Neuron (in vitro differentiated cells): Measurements from ENCODE around the gene AKAP6.
"Not testable (repeated sequence)": the region's sequence is repeated elsewhere in the genome, so short reads cannot be mapped to it uniquely, and the experiment has no call there.

ENCODE experiments used
- H2AFZ ChIP-seq: one replicate; pipeline ENCODE4 v1.6.1; 2013; ENCODE audit warnings: low read depth, mild to moderate bottlenecking, inconsistent platforms, low read length, moderate library complexity
- H3K27me3 ChIP-seq: one replicate; pipeline ENCODE4 v1.6.1; 2013; ENCODE audit warnings: low read length; ENCODE audit not compliant: insufficient read depth
- H3K36me3 ChIP-seq: one replicate; pipeline ENCODE4 v1.6.1; 2013; ENCODE audit warnings: low read length; ENCODE audit not compliant: insufficient read depth
- H3K4me1 ChIP-seq: one replicate; pipeline ENCODE4 v1.6.1; 2013; ENCODE audit warnings: low read length; ENCODE audit not compliant: insufficient read depth
- H3K4me3 ChIP-seq: 2 replicates; pipeline ENCODE4 v1.5.1; 2013; ENCODE audit warnings: mild to moderate bottlenecking, low read length, moderate library complexity
- H3K9me3 ChIP-seq: one replicate; pipeline ENCODE4 v1.6.1; 2013; ENCODE audit warnings: low read length

The AKAP6 gene

GRCh38 chr14:32384464-32384863 lies 55.4 kb downstream of the AKAP6 start:
- Histone ChIP-seq H3K27me3 (no peaks in the 10 kb centered on the region), H2AFZ (no peak overlapping the region), H3K36me3 (no peaks in the 10 kb centered on the region), H3K9me3 (no peaks in the 10 kb centered on the region), H3K4me1 (no peaks in the 10 kb centered on the region), H3K4me3 (no peak overlapping the region)

- H3K36me3 ChIP-seq, H3K4me3 ChIP-seq, H3K4me1 ChIP-seq, H3K9me3 ChIP-seq, H2AFZ ChIP-seq, H3K27me3 ChIP-seq: not testable (repeated sequence)
Measured at GRCh38 chr14:32387295-32387694, 58.2 kb downstream of the AKAP6 start.

DNA sequence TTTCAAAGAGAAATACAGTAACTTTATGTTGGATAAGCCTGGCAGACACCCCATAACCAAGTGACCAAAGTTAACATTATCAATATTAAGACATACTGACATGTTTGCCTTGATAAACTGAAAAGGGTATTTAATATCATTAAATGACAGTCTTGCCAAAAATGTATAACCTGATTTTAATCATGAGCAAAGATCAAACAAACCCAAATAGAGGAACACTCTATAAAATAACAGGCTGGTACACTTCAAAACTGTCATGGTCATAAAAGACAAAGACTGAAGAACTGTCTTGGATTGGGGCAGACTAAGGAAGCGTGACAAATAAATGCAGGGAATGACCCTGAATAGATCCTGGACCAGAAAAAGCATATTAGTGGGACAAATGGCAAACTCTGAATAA lies 64.0 kb downstream of the AKAP6 start:
- no peaks in the 10 kb centered on the region for H3K36me3 ChIP-seq
- no peak overlapping the region for H2AFZ ChIP-seq
- H3K9me3 ChIP-seq = peaks cover 2% of the 10 kb centered on the region
- no peaks in the 10 kb centered on the region for H3K27me3 ChIP-seq
- H3K4me3 ChIP-seq = no peak overlapping the region
- no peaks in the 10 kb centered on the region for H3K4me1 ChIP-seq

DNA sequence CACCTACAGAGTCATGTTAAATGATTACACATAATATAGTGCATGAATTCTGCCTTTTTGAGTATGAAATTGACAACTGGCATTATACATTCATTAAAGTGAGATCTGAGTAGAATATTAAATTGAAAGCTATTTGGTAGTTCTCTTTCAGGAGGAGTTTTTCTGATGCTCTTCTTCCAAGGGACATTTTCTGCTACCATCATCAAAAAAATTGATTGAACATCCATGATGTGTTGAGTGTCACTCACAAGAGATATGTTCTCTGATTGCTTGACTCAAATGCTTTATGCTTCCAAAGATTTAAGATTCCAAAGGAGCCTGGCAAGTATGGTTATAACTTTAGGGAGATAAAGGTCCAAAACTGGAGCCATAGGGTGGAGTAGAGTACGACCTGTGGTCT lies 64.9 kb downstream of the AKAP6 start:
- Histone ChIP-seq H2AFZ (no peak overlapping the region), H3K9me3 (peaks cover 2% of the 10 kb centered on the region), H3K4me3 (no peak overlapping the region), H3K36me3 (no peaks in the 10 kb centered on the region), H3K4me1 (no peaks in the 10 kb centered on the region), H3K27me3 (no peaks in the 10 kb centered on the region)

DNA sequence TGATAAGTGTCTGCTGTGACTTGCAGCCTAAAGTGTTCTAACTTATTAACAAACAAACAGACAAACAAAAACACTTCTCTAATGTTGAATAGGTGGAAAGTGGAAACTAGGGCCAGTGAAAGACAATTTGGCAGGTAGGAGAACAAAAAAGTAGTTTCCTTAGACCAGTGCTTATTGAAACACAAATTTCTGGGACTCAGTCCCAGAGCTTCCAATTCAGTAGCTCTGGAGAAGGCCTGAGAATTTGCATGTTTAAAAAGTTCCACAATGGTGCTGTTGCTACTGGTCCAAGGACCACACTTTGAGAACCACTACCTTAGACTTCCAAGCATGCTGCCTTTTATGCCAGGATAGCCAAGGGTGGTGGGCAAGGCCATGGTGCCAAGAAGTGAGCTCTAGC lies 67.8 kb downstream of the AKAP6 start:
- H3K9me3 ChIP-seq = no peaks in the 10 kb centered on the region
- H3K36me3 ChIP-seq = no peaks in the 10 kb centered on the region
- H3K4me1 ChIP-seq = peaks cover 7% of the 10 kb centered on the region
- H3K27me3 ChIP-seq = no peaks in the 10 kb centered on the region
- H3K4me3 ChIP-seq = no peak overlapping the region
- H2AFZ ChIP-seq = no peak overlapping the region

DNA sequence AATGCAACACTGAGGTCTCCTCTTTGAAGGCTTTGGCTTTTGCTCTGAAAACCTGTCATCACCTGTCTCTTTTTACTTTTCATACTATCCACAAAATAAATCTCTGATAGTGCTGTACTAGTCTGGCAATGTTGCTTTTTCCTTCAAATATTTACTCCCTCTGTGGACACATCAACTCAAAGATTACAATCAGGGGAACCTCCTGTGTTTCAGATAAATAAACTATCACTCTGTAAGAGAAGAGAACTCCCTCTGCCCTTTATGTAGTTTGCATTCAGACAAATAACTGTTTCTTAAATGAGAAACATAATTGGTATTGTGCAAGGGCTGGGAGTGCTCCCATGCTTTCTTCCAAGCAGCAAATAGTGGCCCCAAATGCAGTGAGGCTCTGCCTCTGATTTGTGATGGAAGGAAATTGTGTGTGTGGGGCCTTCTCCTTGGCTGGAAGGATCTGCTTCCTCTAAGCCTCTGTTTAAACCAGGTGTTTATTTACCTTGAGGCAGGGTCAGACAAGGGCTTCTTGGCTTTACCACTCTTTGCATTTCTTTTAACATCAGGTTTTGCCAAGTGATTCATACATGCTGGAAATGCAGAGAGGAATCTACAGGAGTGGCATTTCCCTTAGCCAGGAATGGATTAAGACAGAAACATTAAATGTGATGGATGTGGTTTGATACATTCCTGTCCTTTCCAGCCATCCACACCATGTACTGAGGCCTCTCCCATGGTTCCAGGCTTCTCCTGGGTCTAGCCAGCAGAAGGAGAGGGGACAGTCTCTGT lies 69.0 kb downstream of the AKAP6 start:
- Histone ChIP-seq H3K9me3 (no peaks in the 10 kb centered on the region), H3K4me1 (peaks cover 9% of the 10 kb centered on the region), H3K4me3 (no peak overlapping the region), H3K36me3 (no peaks in the 10 kb centered on the region), H3K27me3 (no peaks in the 10 kb centered on the region), H2AFZ (no peak overlapping the region)

- no peak overlapping the region for H2AFZ ChIP-seq
- H3K4me1 ChIP-seq = peaks cover 9% of the 10 kb centered on the region
- no peaks in the 10 kb centered on the region for H3K27me3 ChIP-seq
- no peaks in the 10 kb centered on the region for H3K9me3 ChIP-seq
- H3K4me3 ChIP-seq = no peak overlapping the region
- H3K36me3 ChIP-seq = no peaks in the 10 kb centered on the region
Measured at GRCh38 chr14:32399920-32400319, 70.8 kb downstream of the AKAP6 start.

DNA sequence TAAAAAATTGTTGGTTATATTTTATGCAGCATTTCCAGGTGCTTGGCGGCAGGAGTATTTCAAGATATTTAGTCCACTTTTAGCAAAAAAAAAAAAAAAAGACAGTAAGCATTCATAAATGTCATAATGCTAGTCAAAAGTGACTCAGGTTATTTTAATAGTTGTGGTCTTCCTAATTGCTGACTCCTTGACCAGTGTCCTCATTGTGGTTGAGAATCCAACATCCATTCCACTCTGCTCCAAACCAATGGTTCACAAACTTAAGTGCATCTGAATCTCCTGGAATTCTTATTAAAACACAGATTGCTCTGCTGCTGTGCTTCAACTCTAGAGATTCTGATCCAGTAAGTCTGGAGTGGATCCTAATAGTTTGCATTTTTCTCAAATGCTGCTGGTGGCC lies 71.4 kb downstream of the AKAP6 start:
- no peaks in the 10 kb centered on the region for H3K36me3 ChIP-seq

DNA sequence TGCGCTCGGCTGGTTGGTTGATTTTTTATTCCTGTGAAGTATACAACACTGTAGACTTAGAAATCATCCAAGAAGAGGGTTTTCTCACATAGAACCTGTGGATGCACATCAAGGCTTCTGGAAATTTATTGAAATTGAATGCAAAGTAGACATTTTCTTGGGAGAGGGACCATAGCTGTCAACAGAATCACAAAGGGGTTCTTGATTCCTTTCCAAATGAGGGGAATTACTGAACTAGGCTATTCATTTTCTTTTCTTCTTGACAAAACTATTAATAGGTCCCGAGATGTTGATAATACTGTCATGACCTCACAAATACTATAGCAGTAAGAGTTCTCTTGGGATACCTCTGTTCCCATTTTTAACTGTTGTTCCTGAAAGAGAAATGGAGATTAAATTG lies 73.9 kb downstream of the AKAP6 start:
- H3K9me3 ChIP-seq = no peaks in the 10 kb centered on the region
- peaks cover 18% of the 10 kb centered on the region for H3K4me1 ChIP-seq
- H2AFZ ChIP-seq = no peak overlapping the region
- H3K27me3 ChIP-seq = no peaks in the 10 kb centered on the region
- H3K36me3 ChIP-seq = no peaks in the 10 kb centered on the region
- no peak overlapping the region for H3K4me3 ChIP-seq

More for the DNA sequence above, 71.4 kb downstream of the AKAP6 start:
- Histone ChIP-seq H3K27me3 (no peaks in the 10 kb centered on the region), H2AFZ (no peak overlapping the region), H3K9me3 (no peaks in the 10 kb centered on the region), H3K4me1 (peaks cover 9% of the 10 kb centered on the region), H3K4me3 (no peak overlapping the region)

DNA sequence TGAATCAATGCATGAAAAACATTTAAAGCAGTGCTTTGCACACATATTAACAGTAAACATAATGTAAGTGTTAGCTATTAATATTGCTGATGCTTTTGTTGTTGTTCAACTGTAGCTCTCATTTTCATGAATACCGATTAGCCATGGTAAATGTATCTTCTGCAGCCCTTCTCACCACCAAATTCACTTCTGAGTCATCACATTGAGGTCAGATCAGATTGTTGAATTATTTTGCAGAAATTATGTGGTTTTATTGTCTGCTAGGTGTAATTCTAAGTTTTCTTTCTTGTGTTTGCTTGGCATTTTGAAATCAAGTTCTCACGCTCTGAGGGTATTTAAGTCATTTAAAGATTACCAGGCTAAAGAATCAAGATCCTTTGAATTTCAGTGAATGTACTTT lies 74.6 kb downstream of the AKAP6 start:
- Histone ChIP-seq H3K36me3 (no peaks in the 10 kb centered on the region), H3K4me3 (no peak overlapping the region), H3K4me1 (peaks cover 18% of the 10 kb centered on the region), H3K27me3 (no peaks in the 10 kb centered on the region), H2AFZ (no peak overlapping the region), H3K9me3 (no peaks in the 10 kb centered on the region)

DNA sequence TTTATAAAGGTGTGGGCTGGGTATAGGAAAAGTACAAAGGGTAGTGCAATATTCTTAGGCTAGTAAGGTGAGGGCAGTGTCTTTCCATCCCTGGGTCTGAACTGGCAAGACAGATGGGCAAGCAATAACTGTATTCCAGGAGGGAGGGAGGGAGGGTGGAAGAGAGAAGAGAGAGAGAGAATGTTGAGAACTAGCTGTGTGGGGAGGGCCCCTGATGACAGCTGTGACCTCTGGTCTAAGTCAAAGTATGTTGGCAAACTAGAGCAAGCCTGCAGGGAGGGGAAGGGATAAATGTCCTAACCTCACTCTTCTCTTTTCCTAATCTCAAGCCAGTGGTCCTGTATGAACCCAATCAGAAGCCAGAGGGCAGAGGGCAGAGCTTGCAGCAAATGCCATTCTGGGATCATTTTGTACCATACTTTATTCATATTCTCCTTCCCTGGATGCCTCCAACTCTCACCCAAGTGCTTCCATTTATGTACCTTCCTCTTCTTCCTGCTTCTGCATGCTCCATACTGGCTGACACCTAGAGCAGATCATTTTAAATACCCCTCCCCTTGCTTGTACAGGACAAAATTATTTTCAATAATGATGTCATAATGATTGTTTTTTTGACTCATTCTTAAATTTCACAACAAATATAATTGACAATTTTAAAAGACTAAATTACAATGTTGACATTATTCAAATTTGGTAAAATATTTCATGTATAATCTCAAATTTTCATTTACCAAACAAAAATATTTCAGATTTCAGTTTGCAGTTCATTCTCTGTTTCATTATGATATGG lies 75.9 kb downstream of the AKAP6 start:
- Histone ChIP-seq H3K4me1 (peaks cover 18% of the 10 kb centered on the region), H3K36me3 (no peaks in the 10 kb centered on the region), H3K9me3 (no peaks in the 10 kb centered on the region), H3K4me3 (no peak overlapping the region), H3K27me3 (no peaks in the 10 kb centered on the region), H2AFZ (no peak overlapping the region)

- Histone ChIP-seq H3K4me1 (peaks cover 18% of the 10 kb centered on the region), H3K27me3 (no peaks in the 10 kb centered on the region), H3K4me3 (no peak overlapping the region), H3K9me3 (no peaks in the 10 kb centered on the region), H3K36me3 (no peaks in the 10 kb centered on the region), H2AFZ (no peak overlapping the region)
Measured at GRCh38 chr14:32405856-32406255, 76.8 kb downstream of the AKAP6 start.

DNA sequence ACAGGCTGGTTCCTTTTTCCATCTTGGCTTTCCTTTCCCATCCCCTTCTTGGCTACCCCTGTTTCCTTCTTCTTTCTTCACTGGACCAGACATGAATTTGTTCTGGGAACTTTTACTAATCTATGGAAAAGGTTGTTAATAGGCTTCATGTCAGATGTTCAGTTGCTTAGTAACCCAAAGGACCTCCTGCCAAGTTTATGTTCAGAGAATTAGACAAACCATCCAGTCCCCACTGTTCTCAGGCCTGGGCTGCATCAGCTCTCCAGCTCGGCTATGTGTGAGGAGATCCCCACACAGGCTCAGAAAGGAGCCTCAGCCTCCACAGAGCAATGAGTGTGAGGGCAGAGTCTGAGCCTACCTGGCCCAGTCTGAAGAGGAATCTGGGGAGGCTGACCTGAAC lies 78.0 kb downstream of the AKAP6 start:
- Histone ChIP-seq H2AFZ (no peak overlapping the region), H3K4me3 (no peak overlapping the region), H3K27me3 (no peaks in the 10 kb centered on the region), H3K36me3 (no peaks in the 10 kb centered on the region), H3K9me3 (no peaks in the 10 kb centered on the region), H3K4me1 (peaks cover 14% of the 10 kb centered on the region)
